NB4 (cell line): Measurements from ENCODE around the gene STK38.

Experiments
- CTCF ChIP-seq: IDR thresholded peaks from one replicate; pipeline ENCODE4 v1.5.1; 2012; ENCODE audit warnings: low read depth, low read length
- POLR2A ChIP-seq: IDR thresholded peaks from 2 replicates; pipeline ENCODE4 v1.6.1; 2011; ENCODE audit warnings: mild to moderate bottlenecking; ENCODE audit not compliant: insufficient read length; ENCODE audit errors: extremely low read depth

GRCh38 chr6:36489426-36489825 lies 57.9 kb downstream of the STK38 start:
- TF ChIP-seq POLR2A (no peak), CTCF (no peak)
